Muscle of back (tissue), 11 donors: ENCODE data around the gene APC2. TPM values are rescaled to one million over a fixed set of nuclear protein-coding genes. Genes with fewer than 3 reads are reported as not detected.
"Not testable (repeated sequence)": the region's sequence is repeated elsewhere in the genome, so short reads cannot be mapped to it uniquely, and the experiment has no call there.

Experiments
- DNase-seq, 3 donors: peaks; one replicate each; pipeline versions ENCODE4 v3.0.0 to v3.0.0-alpha.2; 2013
- polyA plus RNA-seq, 10 donors: library from polyadenylated mRNA; unstranded; fragments of 120-200 nt; gene quantifications; one replicate each; pipeline ENCODE4 v1.2.1, GENCODE V29; 2013; ENCODE audit not compliant: insufficient read length in 10 of 10

APC2 gene
- polyA plus RNA-seq, 10 donors, result 0.47 to 1.2 (median 0.82) TPM

DNA sequence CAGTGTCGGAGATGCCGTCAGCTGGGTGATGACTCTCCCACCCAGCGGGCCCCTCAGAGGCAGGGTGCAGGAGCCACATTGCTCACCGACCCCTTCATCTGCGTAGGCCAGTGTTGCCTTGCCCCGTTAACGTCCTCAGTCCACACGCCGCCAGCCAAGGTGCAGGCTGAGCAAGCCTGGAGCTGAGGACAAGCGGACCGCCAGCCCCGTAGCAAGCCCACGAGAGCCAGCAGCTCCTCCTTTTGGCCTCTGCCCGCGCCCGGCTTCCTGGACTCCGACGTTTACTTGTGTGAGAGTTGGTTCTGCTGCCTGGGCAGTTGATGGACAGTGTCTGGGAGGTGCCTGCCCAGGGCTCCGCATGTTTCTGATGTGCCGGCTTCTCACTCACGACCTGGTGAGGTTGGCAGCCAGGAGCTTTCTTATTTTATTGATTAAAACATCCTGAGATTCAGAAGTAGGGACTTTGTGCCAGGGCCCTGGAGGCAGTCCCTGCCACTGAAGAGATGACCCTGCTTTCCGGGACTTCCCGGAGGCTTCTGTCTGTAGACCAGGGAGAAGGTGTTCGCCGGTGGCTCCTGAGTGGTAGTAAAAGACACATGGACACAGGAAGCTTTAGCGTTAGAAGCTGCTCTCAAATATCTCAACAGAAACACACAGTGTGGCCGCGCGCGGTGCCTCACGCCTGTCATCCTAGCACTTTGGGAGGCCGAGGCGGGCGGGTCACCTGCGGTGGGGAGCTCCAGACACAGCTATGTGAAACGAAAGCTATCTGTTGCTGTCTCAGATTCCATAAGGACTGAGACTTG lies 36.7 kb upstream of the APC2 start:
- no peak for DNase-seq

DNA sequence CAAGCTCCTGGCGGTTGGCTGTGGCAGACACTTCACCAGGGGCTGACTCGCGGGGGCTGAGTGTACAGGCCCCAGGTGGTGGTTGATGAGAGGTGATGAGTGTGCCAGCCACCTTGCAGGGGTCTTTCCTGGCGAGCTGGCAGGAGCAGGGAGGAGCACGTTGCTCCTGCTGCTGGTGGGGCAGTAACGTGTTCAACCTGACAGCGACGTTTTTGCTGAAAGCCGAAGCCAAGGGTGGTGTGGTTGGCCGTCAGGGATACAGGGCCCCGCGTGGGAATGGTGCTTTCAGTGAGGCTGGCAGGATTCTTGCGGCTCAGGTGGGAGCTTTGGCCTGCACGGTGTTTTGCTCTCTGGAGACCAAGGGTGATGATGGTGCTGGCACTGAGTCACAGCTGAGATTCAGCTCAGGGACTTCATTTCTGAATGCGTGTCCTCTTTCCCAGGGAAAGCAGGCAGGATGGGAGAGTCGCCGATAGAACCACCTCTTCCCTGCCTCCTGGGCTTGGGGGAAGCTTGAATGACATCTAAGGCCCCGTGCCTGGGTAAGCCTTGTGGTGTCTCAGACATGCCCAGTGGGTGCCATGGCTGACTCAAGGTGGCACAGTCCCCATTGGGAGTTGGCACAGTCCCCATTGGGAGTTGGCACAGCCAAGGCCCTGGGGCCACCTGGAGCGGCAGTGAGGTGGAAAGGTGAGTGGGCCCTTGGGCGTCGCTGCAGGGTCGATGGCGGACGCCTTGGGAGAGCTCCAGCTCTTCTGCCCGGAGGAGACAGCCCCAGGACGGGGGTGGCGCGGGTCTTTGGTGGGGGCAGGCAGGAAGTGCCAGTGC lies 33.7 kb upstream of the APC2 start:
- no peak for DNase-seq

DNA sequence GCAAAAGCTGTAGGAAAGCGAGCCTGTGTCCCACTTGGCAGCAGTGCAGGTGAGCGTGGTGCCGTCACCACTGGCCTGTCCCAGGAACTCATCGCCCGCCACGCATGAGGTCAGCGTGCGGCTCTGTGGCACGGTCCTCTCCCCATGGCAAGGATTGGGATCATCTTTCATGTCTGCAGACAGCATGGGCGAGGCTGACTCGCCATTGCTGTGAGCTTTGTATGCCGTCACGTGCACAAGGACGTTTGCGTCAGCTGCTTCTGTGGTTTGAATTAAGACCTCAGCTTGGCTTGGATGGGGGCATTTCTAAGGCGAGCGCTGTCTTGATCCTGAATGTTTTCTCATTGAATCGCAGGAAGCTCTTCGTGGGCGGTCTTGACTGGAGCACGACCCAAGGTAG lies 32.8 kb upstream of the APC2 start:
- no peak for DNase-seq

DNA sequence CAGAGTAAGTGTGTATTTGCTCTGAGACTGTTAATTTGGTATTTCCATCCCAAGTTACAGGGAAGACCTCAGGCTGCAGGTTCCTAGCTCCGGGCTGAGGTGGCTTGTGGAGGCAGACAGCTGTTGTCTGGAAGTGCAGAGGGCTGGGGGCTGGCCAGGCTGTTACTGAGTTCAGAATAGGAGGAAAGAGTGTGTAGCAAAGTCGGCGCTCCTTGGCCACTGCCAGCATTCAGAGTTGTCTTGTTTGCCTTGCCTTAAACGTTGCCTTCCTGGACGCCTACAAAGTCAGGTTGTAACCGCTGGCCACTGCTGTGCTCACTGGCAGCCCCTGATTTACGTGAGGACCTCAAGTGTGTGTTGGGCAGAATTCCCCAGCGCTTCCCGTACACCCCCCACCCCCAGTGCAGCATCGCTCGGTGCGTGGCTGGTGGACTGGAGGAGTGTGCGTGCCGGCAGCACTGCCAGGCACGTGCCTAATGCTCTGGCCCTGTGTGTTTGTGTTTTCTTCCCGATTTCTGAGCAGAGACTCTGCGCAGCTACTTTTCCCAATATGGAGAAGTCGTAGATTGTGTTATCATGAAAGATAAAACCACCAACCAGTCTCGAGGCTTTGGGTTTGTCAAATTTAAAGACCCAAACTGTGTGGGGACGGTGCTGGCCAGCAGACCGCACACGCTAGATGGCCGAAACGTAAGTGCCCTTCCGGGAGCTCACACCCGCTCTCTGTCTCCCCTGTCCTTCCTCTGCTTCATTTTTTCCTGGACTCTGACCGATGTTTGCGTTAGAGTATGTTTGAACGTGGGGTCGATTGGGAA lies 32.0 kb upstream of the APC2 start:
- no peak for DNase-seq

DNA sequence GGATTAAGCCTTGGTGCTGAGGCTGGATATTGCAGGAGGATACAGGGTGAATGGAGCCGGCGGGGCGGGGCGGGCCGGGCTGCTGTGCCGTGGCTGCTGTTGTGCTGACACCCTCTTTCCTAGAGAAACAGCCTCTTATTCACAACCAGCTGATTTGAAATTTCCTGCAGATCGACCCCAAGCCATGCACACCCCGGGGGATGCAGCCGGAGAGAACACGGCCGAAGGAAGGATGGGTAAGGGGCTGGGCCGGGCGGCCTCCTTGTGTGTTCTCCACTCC lies 31.5 kb upstream of the APC2 start:
- DNase-seq, result no peak

DNA sequence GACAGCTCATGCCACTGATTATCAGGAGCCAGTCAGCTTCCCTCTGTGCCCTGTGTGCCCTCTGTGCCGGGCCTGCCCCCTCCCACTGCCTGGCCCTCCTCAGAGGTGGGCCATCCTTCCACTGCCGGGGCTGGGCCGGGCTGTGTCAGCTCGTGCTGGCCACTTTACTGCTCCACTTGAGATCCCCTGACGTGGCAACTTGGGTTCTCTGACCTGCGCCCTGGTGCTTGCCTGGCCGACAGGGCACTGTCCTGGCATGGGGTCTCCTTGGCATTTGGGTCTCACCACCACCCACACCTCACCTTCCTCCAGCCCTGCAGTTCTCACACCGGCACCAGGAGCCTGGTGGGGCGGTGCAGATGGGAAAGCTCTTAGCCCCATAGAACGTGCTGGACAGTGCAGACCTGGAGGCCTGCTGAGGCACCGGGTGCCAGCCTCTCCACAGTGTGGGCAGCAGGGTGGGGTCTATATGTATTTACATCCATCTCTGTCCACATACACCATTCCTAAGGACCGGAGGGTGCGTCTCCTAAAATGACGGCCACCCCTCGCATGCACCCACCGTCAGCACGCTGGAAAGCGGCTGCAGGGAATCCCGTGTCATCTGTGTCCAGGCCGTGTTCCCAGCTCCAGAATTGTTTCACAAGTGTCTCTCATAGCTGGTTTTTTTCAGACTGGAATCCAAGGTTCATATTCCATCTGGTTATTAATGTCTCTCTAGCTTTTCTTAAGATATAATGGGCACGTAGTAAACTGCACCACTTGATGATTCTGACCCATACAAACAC lies 30.8 kb upstream of the APC2 start:
- no peak for DNase-seq

DNA sequence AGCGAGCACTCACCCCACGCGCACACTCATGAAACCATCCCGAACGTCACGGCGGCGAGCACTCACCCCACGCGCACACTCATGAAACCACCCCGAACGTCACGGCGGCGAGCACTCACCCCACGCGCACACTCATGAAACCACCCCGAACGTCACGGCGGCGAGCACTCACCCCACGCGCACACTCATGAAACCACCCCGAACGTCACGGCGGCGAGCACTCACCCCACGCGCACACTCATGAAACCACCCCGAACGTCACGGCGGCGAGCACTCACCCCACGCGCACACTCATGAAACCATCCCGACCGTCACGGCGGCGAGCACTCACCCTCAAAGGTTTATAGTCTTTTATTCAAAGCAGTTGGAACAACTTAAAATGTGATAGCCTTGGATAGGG lies 29.8 kb upstream of the APC2 start:
- DNase-seq, result not testable (repeated sequence)

DNA sequence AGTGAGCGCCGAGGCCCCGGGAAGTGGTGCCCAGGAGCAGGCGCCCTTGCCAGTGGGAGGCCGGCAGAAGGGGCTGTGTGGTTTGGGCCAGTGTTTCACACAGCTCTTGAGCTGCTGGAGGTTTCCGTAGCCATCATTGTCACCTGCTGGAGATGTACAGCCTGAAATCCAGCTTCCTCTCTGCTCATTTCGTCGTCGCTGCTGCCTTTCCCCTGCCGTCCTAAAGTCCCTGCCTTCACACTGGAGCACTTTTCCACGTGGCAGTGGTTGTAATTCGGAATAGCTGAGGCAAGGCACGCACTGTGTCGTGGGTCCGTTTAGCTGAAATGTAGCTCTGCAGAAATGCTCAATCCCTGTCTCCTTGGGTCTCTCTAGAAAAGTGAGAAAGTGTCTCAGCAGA lies 29.3 kb upstream of the APC2 start:
- DNase-seq, result no peak

DNA sequence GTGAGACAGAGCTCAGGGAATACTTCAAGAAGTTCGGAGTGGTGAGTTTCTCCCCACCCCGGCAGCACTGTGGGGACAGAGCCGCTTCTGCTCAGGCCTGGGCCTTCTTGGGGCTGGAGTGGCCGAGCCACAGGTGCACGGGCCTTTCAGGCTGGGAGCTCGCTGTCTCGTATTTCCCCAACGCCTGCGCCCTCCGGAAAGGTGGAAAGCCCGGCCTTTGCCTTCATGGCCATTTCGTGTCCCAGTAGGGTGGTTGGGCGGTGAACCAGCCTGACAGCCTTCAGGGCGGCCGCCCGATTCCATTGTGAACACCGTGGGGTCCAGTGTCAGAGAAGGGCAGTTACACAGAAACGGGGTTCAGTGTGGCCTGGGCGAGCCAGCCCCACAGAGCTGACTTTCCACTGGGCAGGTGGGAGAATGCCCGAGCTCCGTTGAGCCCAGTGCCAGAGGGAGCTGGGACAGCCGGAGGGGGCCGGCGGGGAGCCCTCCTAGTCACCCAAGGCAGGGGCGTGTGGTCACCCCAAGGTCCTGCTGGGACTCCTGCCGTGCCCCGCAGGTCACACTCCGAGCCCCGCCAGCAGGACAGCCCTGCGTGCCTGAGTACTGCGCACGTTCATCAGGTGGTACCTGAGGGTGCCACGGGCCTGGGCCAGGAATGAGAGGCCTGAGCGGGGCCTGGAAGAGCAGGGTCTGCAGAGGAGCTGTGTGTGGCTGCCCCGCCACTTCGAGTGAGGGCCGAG lies 28.5 kb upstream of the APC2 start:
- DNase-seq, result no peak

DNA sequence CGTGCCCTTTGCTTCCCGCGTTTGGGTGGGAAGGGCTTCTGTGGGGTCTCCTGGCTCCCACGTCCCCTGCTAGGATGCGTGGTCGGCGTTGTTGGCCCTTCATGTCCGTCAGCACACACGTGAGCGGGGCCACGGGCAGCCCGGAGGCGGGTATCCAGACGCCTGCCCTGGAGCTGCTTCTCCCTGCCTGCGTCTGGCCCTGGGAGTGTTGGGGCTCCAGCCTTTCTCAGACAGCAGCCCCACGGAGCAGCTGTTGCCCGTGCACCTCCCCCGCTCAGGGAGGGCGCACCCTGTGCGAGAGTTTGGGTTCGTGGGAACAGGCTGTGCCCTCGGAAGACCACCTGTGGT lies 28.0 kb upstream of the APC2 start:
- no peak for DNase-seq

DNA sequence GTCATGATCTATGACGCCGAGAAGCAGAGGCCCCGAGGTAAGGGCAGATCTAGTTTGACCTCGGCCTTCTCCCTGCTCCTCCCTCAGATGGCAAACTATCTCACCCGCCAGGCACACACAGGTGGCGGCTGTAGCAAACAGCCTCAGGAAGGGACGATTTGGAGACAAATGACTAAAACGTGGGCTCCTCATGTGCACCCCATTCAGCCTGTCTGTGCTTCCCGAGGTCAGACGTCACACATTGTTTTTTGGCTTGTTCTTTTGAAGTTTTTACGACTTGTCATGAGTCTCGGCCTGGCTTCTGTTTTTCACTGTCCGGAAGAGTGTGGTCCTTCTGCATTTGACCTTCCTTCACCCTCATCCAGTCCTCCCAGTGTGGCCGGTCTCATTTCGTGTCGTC lies 27.6 kb upstream of the APC2 start:
- DNase-seq, result no peak

DNA sequence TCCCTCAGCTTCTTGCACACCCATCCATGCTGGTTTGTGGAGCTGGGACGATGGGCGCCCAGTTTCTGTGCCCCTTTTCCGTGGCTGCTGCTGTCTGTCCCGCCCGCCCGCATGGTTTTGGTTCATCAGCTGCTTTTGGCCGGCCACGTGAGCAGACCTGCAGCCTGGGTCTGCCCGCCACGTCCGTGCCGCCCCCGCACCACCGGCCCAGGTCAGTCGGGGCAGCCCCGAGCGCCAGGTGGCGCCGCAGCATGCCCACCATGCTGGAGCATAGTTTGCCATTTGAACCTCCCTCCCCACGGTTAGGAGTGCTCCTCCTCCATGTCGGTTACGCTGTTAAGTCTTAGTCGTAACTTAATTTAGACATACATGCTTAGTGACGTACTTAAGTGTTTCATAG lies 27.0 kb upstream of the APC2 start:
- no peak for DNase-seq

DNA sequence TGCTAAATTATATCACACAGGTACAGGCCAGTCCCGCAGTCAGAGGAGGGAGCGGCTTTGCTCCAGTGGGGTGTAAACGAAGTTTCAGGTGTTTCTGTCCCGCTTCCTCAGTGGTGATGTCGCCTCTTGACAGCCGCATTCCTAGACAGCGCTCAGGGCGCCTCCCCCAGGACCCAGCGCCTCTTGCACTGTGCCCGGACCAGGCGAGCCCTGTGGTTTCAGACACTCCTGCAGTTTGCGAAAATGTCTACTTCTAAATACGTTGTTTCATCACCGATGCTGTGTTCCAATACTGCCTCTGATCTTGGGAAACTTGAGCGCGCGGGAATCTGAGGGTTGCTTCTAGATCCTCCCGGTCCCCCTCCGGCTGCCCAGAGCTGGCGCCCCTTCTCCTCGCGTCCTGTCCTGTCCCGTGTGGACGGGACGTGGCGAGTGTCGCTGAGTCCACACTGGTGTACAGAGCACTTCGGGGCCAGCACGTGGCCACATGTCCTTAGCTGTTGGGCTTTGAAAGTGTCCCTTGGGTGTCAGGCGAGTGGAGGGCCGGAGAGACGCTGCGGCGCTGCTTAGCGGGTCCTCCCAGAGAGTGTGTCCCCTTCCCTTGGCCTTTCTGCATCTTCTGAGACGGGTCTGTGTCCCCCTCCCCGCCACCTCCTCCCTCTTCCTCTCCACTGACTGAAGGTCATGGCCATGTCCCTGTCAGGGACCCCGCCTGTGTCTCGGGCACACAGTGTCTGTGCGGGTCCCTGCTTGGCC lies 26.3 kb upstream of the APC2 start:
- no peak for DNase-seq

DNA sequence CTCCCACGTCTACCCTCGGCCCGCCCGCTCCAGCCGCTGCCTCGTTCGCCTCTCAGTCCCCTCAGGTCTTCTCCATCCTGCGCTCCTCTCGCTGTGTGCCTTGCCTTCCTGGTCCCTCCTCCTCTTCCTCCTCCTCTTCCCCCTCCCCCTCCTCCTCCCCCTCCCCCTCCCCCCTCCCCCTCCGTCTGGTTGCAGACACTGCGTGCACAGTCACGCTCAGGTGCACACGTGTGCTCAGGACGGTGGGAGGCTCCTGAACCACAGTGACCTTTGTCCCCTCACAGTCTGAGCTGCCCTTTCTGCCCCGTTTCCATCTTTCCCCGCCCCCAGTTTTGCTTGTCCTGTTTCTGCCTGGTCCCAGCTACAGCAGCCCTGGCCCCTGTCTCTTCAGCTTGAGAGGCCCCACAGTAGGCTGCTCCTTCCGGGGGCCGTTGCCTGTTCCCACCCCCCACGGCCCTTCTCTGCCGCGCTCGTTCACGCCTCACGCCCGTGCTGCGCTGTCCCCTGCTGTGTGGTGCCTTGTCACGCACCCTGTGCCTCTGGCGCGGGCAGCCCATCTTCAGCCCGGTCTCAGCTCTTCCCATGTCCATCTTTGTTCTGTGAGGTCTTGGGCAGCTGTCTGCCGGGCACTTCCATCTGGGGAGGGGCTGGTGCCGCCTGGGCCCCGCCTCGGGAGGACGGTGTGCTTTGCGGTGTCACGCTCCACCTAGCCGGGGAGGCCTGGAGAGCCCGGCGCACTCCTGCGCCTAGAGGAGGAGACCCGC lies 25.5 kb upstream of the APC2 start:
- DNase-seq, result no peak

DNA sequence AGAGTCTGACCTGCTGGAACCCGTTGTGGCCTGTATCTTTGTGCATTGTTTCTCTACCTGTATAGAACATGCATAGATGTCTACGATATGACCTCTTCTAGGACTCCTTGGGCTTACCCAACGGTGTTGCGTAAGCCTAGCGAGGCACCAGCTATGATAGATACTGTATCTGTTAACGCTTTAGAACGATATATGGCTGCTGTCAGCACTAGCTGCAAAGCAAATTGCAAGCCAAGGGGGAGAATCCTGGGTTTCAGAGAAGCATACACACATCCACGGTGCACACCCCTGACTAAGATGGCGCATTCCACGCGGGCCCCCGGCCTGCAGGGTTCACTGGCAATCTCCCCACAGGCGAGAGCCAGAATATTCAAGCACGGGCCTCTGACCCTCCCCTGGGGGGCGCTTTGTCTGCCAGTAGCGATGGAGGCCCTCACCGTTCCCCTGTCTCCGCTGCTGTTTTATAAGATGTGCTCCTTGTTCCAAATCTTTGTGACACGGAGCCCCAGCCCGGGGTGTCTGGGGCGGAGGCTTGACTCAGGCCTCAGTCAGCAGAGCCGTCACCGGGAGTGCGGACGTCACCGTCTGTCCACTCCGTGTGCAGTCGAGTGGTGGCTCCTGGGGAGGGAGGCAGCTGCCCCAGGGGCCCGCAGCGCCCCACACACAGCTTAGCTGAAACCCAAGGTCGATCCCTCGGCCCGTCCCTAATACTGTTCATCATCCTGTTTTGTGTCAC lies 24.7 kb upstream of the APC2 start:
- peak in 1 of 3 donors; percentile 79 for DNase-seq

DNA sequence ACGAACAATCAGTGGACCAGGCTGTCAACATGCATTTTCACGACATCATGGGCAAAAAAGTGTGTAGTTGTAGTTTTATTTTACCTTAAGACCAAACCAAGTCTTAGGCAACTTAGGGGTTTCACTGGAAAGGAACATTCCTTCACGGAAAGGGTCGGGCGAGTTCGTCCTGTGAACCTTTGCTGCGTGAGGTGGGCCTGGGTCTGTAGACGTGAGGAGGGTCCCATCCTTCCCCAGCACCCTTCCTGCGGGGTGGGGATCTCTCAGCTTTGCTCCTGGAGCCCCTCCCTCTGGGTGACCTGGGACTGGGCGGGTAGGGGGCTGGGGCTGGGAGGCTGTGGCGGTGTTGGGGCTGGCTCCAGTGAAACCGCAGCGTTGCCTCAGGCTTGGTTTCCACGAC lies 24.0 kb upstream of the APC2 start:
- no peak for DNase-seq

DNA sequence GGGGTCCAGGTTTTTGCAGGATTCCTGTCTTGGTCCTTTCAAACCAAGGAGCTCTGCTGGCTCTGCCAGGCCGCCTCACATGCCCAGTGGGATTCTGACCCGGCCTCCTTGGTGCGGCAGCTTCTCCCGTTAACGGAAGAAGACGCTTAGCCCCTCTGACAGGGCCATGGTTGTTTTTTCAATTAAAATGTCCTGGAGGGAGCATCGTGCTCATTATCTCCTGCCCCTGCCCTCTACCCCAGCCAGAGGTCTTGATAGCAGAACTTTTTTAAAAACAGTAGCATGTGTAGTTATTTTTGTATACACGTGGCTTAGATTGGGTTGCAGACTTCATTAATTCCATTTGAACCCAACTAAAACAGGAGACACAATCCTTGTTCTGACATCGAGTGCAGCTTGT lies 23.2 kb upstream of the APC2 start:
- DNase-seq, result no peak

DNA sequence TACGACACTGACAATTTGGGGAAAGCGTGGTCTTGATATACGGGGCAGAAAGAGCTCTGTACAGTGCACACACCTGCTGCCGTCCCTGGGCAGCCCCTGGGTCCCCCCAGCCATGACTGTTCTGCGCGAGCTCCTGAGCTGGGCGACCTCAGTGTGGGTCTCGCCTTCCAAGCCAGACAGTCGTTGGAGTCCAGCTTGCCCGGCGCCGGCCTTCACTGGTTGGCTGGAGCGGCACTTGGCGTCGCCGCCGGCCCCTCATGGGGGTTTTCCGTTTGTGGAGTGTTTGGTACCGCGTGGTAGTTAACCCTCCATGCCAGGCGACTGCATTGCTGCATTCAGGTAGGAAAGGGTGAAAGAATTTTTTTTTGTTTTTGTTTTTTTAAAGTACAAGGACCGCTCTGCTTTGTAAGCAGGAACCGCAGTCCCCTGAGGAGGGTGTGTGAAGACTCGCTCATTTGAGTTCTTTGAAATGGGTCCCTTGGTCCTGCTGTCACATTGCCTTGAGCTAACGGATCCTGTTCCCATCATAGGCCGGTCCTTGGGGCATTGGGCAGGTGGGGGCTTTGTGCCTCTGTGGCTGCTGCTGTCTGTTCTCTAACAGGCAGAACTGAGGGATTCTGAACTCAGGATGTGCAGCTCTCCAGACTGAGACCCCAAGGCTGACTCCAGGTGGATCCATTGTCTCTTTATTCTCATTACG lies 22.6 kb upstream of the APC2 start:
- no peak for DNase-seq
